Lung (tissue), 12 donors: ENCODE data around the gene SHC1. TPM values are rescaled to one million over a fixed set of nuclear protein-coding genes. Genes with fewer than 3 reads are reported as not detected.
A peak's percentile ranks its signal among the peaks of the same experiment; 100 is the strongest.

Experiments
- ATAC-seq: fragments of 200-7000 bp; cut with Tn5 transposase; one replicate; pipeline ENCODE4 v1.9.1; 2020; ENCODE audit warnings: moderate number of reproducible peaks; ENCODE audit not compliant: insufficient read depth, low FRiP score
- DNase-seq, 3 donors: peaks; one replicate each; pipeline ENCODE4 v3.0.0-alpha.2; 2013 to 2017
- H3K27ac ChIP-seq, 2 donors: one replicate each; pipeline ENCODE4 v1.5.1; 2013; ENCODE audit warnings: mild to moderate bottlenecking in 2 of 2, moderate library complexity in 2 of 2, control low read depth in 1 of 2, inconsistent platforms in 1 of 2, low read depth in 1 of 2, low read length in 1 of 2
- H3K27me3 ChIP-seq, 3 donors: one replicate each; pipeline ENCODE4 v1.5.1; 2013; ENCODE audit warnings: low read length in 2 of 3; ENCODE audit not compliant: control insufficient read depth in 3 of 3, insufficient read depth in 3 of 3
- H3K36me3 ChIP-seq, 4 donors: one replicate each; pipeline ENCODE4 v1.5.1; 2013; ENCODE audit warnings: low read length in 4 of 4, mild to moderate bottlenecking in 1 of 4, moderate library complexity in 1 of 4; ENCODE audit not compliant: control insufficient read depth in 4 of 4, insufficient read depth in 4 of 4
- H3K4me1 ChIP-seq, 5 donors: one replicate each; pipeline ENCODE4 v1.5.1; 2013; ENCODE audit warnings: low read length in 5 of 5, mild to moderate bottlenecking in 2 of 5, moderate library complexity in 1 of 5; ENCODE audit not compliant: control insufficient read depth in 5 of 5, insufficient read depth in 5 of 5
- H3K4me3 ChIP-seq: one replicate; pipeline ENCODE4 v1.5.1; 2013; ENCODE audit warnings: mild to moderate bottlenecking, control low read depth, moderate library complexity
- H3K9ac ChIP-seq, 2 donors: one replicate each; pipeline ENCODE4 v1.5.1; 2013; ENCODE audit warnings: low read length in 2 of 2, control low read depth in 1 of 2; ENCODE audit not compliant: insufficient read depth in 1 of 2
- H3K9me3 ChIP-seq, 4 donors: one replicate each; pipeline ENCODE4 v1.5.1; 2013; ENCODE audit warnings: low read length in 3 of 4, mild to moderate bottlenecking in 1 of 4, moderate library complexity in 1 of 4; ENCODE audit not compliant: control insufficient read depth in 4 of 4, insufficient read depth in 3 of 4
- WGBS, 2 donors: extraction: QIAGEN DNeasy Blood & Tissue Kit; methylation state at CpG; one replicate each; pipeline ENCODE4 v1.1.7; 2013; 5-methylcytosine and 5-hydroxymethylcytosine counted together
- polyA plus RNA-seq, 2 donors: library from polyadenylated mRNA; stranded (reverse); fragments of 200-250 nt; gene quantifications; one replicate each; pipeline ENCODE4 v1.2.1, GENCODE V29; 2013
- total RNA-seq, 2 donors: library from RNA; depleted of rRNA in 1 of 2; stranded (reverse); fragments of >200 nt in 1 of 2; gene quantifications; one replicate each; pipeline ENCODE4 v1.2.1, GENCODE V29; 2014 to 2021
- TF ChIP-seq, protein P1 (sequence below): IDR thresholded peaks from 2 replicates; pipeline ENCODE4 v1.5.1; 2012; ENCODE audit warnings: mild to moderate bottlenecking; ENCODE audit errors: control extremely low read depth, extremely low read depth
- donor health status: control.
- donor health status: control.
- donor health status: Bipolar disorder and iron deficiency.
- donor health status: healthy.
- donor health status: DM: yes; HTN: yes; CAD: no.

The SHC1 gene
- total and polyA plus RNA-seq, 4 donors = 67.6 to 136 (median 93.8) TPM

DNA sequence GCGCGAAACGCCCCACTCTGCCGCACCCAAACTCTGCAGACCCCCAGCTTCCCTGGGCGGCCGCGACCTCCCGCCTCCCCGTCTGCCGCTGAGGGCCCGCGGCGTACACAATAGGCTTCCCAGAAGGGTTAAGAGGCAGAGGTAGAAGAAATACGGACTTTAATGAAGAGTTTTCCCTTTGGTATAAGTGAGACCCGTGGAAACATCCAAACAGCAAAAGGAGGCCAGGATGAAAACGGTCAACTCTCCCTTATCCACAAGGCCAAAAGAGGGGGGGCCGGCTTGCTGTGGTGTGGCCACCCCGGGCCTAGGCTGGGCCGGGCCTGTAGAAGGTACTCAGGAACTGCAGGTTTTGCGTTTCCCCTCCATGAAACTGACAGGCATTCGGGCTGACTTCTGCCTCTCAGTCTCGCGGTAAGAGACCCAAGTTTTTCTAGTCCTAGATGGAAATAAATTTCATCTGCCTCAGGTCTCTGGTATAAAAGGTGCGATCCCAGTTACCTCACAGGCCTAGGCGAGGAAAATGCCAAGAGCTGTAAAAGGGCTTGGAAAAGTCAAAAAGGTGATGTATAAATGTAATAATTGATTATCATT, 8.3 kb downstream of the SHC1 start:
- H3K27me3 ChIP-seq = no peaks in the 10 kb centered on the region
- peak overlapping the region; percentile 99 for H3K27ac ChIP-seq
- ATAC-seq (no peak), DNase-seq (peak in 1 of 3 donors; percentile 39)
- TF ChIP-seq, protein P1, sequence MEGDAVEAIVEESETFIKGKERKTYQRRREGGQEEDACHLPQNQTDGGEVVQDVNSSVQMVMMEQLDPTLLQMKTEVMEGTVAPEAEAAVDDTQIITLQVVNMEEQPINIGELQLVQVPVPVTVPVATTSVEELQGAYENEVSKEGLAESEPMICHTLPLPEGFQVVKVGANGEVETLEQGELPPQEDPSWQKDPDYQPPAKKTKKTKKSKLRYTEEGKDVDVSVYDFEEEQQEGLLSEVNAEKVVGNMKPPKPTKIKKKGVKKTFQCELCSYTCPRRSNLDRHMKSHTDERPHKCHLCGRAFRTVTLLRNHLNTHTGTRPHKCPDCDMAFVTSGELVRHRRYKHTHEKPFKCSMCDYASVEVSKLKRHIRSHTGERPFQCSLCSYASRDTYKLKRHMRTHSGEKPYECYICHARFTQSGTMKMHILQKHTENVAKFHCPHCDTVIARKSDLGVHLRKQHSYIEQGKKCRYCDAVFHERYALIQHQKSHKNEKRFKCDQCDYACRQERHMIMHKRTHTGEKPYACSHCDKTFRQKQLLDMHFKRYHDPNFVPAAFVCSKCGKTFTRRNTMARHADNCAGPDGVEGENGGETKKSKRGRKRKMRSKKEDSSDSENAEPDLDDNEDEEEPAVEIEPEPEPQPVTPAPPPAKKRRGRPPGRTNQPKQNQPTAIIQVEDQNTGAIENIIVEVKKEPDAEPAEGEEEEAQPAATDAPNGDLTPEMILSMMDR = no peak
- peaks cover 5 to 23% (median 6%) of the 10 kb centered on the region in 5 donors for H3K4me1 ChIP-seq
- peak overlapping the region; percentile 88 for H3K4me3 ChIP-seq
- H3K9me3 ChIP-seq = no peaks in the 10 kb centered on the region
- peak overlapping the region; percentile 76 to 77 for H3K9ac ChIP-seq
- H3K36me3 ChIP-seq = peaks cover 15 to 41% (median 32%) of the 10 kb centered on the region in 4 donors
- WGBS, 2 donors = 3 to 4% methylated on average over 25 of the region's 25 CpGs

DNA sequence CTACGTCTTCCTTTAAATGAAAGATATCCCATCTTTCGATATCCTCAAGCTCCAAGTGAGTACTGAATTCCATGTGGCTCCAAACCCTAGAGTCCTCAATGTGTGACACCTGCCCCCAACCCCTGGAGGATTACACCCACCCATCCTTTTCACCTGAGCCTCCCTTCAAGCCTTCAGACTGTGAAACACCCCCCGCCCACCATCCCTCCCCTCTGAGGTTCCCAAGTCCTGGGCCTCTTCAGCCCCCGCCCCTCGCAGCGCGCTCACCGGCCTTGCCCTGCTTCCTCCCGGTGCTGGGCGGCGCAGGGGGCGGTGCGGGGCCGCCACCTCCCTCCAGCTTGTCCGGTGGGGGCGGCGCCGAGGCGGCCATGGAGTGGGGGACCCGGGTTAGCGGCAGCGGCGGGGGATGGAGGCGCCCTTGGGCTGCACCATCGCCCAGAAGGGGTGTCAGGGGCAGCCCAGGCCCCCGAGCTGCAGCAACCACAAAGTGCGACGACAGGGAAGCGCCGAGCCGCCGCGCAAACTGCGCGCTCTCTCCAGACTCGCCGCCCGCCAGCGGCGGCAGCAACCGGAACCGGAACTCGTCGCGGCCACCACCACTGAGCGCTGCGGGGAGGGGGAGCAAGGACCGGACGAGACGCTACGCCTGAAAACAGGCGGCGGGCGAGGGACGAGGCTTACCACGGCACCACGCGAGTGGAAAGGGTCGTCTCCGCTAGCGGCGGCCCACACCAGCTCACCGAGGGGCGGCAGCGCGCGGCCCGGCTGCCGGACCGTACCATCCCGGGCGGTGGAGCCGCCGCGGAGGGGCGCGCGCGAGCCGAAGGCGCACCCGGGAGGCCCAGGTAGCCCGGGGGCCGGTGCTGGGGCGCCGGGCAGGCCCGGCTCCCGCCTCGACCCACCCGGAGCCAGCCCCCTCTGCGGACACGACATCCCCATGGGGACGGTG, 9.1 kb downstream of the SHC1 start, which contains the start of gene PYGO2:
TSS of gene PYGO2 (minus strand) at position 576 of the 949 bp plus-strand sequence. CDS start at position 370, 206 bp downstream.
- peaks cover 8 to 31% (median 13%) of the 10 kb centered on the region in 5 donors for H3K4me1 ChIP-seq
- peak within 1 kb of the TSS; percentile 99 for H3K27ac ChIP-seq
- no peaks in the 10 kb centered on the region for H3K9me3 ChIP-seq
- peak within 1 kb of the TSS; percentile 88 for H3K4me3 ChIP-seq
- H3K27me3 ChIP-seq = no peaks in the 10 kb centered on the region
- H3K9ac ChIP-seq = peak within 1 kb of the TSS; percentile 76 to 77
- peak; percentile 89 for ATAC-seq
- TF ChIP-seq, protein P1 = peak; percentile 27
- 0 to 1% methylated on average over 56 to 93 of the region's 93 CpGs for WGBS, 2 donors
- DNase-seq = peak; percentile 81 to 87 (median 84)
- H3K36me3 ChIP-seq = peaks cover 11 to 38% (median 25%) of the 10 kb centered on the region in 4 donors

DNA sequence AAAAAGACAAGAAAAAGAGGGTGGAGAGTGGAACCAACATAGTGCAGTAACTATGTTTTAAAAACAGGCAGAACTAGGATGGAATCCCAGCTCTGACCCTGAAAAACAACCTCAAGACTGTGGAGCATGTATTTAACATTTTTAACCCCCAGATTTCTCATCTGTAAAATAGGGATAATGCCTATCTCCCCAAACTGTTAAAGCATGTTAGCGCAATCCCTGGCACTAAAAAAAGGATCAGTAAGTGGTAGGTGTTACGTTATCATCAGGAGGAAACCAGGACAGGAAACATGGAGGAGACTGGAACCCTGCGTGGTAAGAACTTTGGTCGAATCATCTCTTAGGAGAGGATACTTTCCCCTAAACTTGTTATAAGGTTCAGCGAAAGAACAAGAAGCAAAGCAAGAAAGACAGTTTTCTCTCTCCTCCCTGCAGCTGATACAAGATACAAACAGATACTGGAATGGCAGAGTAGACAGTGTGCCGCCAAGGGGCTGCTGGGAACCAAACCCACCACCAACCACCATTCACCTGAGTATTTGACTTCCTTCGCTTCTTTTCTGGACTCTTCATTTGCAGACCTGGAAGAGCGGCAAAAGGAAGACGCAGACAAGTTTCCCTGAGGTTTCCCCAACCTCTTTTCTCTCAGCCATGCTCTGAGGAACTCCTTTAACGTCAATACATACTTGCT, 10.0 kb downstream of the SHC1 start:
- DNase-seq = no peak
- peaks cover 8 to 30% (median 19%) of the 10 kb centered on the region in 4 donors for H3K36me3 ChIP-seq
- H3K9ac ChIP-seq = peak overlapping the region; percentile 19 to 65
- H3K9me3 ChIP-seq = no peaks in the 10 kb centered on the region
- H3K27ac ChIP-seq = peak overlapping the region; percentile 23 to 99
- H3K27me3 ChIP-seq = no peaks in the 10 kb centered on the region
- 14 to 23% methylated on average over 10 of the region's 10 CpGs for WGBS, 2 donors
- no peak for ATAC-seq
- peak overlapping the region; percentile 88 for H3K4me3 ChIP-seq
- TF ChIP-seq, protein P1 = no peak
- peaks cover 8 to 33% (median 13%) of the 10 kb centered on the region in 5 donors for H3K4me1 ChIP-seq
